Body of pancreas (tissue), 4 donors: ENCODE data around the gene NREP. TPM values are rescaled to one million over a fixed set of nuclear protein-coding genes. Genes with fewer than 3 reads are reported as not detected.

Experiments
- ATAC-seq: fragments of 150-250 bp; one replicate; pipeline ENCODE4 v1.9.1; 2016
- DNase-seq, 4 donors: peaks; one replicate each; pipeline ENCODE4 v3.0.0-alpha.2; 2019
- H3K27ac ChIP-seq, 4 donors: fragments of 200-600 bp; sonication (generic); 1 replicate in 3 of 4; 2 replicates in 1 of 4; pipeline versions ENCODE4 v1.5.1 to v1.6.1; 2016 to 2019; ENCODE audit warnings: mild to moderate bottlenecking in 1 of 4, mixed read lengths in 1 of 4, moderate library complexity in 1 of 4
- H3K27me3 ChIP-seq, 2 donors: fragments of 200-600 bp; sonication (generic); one replicate each; pipeline ENCODE4 v1.6.0; 2016; ENCODE audit warnings: mild to moderate bottlenecking in 1 of 2
- H3K36me3 ChIP-seq, 2 donors: fragments of 200-600 bp; sonication (generic); replicated peaks in 1 of 2; 2 replicates each; pipeline ENCODE4 v1.5.1; 2016; ENCODE audit warnings: low read depth in 2 of 2; ENCODE audit not compliant: insufficient read depth in 1 of 2
- H3K4me1 ChIP-seq: fragments of 200-600 bp; sonication (generic); one replicate; pipeline ENCODE4 v1.6.0; 2016
- H3K4me3 ChIP-seq, 2 donors: fragments of 200-600 bp; sonication (generic); 1 replicate in 1 of 2; 2 replicates in 1 of 2; pipeline ENCODE4 v1.5.1; 2016 to 2019
- H3K9me3 ChIP-seq, 3 donors: fragments of 200-600 bp; sonication (generic); 1 replicate in 2 of 3; 2 replicates in 1 of 3; pipeline ENCODE4 v1.5.1; 2016
- POLR2A ChIP-seq, 3 donors: fragments of 450-650 bp; IDR thresholded peaks; one replicate each; pipeline ENCODE4 v1.6.1; 2016; ENCODE audit warnings: antibody characterized with exemption in 3 of 3, mild to moderate bottlenecking in 2 of 3
- WGBS, 2 donors: methylation state at CpG; one replicate each; pipeline ENCODE4 v1.1.5; 2017; 5-methylcytosine and 5-hydroxymethylcytosine counted together
- intact Hi-C: fragments of 100-400 bp; cut with DNase I; formaldehyde crosslinking; loops from one replicate; pipeline ENCODE4 v1.15.1; 2023
- total RNA-seq, 2 donors: library from RNA; depleted of rRNA; stranded (reverse); fragments of >200 nt; gene quantifications; one replicate each; pipeline ENCODE4 v1.1.0, GENCODE V29; 2016
- TF ChIP-seq, protein P1 (sequence below), 7 experiments: fragments of 450-650 bp in 4 of 7; fragments of 200-600 bp in 3 of 7; sonication (generic) in 3 of 7; IDR thresholded peaks; one replicate each; pipeline ENCODE4 v1.5.1; 2016 to 2019; ENCODE audit warnings: antibody characterized with exemption in 7 of 7

The NREP gene
- total RNA-seq, 2 donors from 2014 or later = 4.4 to 5.3 TPM

DNA sequence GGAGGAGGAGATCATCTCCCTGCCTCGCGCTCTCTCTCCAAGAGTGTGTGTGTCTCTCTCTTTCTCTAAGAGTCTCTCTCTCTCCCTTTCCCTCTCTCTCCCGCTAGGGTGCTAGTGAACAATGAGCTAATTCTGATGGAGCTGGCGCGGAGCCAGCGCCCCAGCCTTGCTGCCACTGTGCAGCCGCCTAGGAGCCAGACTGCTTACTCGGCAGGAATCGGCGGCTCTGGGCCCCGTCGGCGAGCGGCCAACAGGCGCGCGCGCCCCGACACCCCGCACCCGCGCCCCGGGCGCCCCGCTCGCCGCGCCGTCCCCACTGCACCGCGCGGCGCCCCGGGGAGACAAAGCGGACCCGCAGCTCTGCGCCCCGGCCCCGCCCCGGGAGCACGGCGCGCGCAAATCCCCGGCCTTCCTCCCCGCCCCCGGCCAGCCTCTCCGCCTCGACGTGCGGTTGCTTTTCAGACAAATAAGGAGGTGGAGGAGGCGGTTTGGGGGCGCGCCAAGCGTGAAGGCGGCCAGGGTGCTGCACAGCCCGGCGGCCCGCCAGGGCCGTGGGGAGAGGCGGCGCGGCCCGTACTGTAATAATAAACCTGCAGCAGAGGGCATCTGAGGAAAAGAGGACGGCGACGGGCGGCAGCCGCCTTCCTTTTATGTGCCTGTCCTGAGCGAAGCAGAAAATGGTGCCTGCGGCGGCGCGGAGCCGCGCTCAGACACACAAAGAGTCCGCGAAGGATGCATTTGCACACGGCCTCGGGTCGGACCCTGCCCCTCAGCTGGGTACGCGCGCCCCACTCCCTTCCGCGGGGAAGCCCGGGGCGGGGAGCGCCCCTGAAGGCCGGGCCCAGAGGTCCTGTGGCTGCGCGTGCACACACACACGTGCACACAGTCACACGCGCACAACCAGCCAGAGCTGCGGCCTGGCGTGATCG, 625 bp upstream of the NREP start:
- TF ChIP-seq POLR2A (IDR thresholded peaks at IDR 0.05) = peak; percentile 14 to 72 (median 72)
- TF ChIP-seq, protein P1, sequence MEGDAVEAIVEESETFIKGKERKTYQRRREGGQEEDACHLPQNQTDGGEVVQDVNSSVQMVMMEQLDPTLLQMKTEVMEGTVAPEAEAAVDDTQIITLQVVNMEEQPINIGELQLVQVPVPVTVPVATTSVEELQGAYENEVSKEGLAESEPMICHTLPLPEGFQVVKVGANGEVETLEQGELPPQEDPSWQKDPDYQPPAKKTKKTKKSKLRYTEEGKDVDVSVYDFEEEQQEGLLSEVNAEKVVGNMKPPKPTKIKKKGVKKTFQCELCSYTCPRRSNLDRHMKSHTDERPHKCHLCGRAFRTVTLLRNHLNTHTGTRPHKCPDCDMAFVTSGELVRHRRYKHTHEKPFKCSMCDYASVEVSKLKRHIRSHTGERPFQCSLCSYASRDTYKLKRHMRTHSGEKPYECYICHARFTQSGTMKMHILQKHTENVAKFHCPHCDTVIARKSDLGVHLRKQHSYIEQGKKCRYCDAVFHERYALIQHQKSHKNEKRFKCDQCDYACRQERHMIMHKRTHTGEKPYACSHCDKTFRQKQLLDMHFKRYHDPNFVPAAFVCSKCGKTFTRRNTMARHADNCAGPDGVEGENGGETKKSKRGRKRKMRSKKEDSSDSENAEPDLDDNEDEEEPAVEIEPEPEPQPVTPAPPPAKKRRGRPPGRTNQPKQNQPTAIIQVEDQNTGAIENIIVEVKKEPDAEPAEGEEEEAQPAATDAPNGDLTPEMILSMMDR (IDR thresholded peaks at IDR 0.05) = peak in 6 of 7 experiments; percentile 24 to 90 (median 74)

DNA sequence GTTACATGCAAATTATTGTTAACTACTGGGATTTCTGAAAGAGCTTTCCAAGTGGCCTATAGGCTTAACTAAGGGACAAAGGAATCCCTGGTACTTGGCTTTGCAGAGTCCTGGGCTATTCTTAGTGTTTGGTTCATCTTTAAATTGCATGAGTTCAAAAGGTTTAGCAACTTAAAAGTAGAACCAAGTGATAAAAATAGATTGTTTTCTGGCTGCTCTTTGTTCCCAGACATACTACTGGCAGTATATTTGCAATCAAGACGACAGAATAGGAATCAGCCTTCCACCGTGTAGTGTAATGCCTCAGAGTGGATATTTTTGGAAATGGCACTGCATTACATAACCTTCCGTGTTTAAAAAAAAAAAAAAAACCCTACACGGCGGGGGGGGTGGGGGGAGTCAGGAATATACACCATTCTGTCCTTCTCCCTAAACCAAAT, 1.0 kb downstream of the NREP start:
- peaks cover 15% of the 10 kb centered on the region for H3K4me1 ChIP-seq
- WGBS, 2 donors = 0% methylated on average over 5 of the region's 5 CpGs
- no peak overlapping the region for H3K4me3 ChIP-seq
- intact Hi-C loops = no loop called here
- no peaks in the 10 kb centered on the region for H3K27me3 ChIP-seq
- no peak for DNase-seq
- H3K27ac ChIP-seq = peak overlapping the region in 2 of 4 donors; percentile 93 to 97
- ATAC-seq = no peak
- H3K36me3 ChIP-seq = no peaks in the 10 kb centered on the region
- no peaks in the 10 kb centered on the region for H3K9me3 ChIP-seq
- TF ChIP-seq, protein P1 (IDR thresholded peaks at IDR 0.05) = no peak
- no peak for TF ChIP-seq POLR2A (IDR thresholded peaks at IDR 0.05)

More for the DNA sequence above, 625 bp upstream of the NREP start:
- H3K27ac ChIP-seq = peak overlapping the region; percentile 88 to 97 (median 93)
- intact Hi-C loops = no loop called here
- WGBS, 2 donors = 0 to 1% methylated on average over 28 to 85 of the region's 98 CpGs
- peak overlapping the region; percentile 26 to 60 for H3K4me3 ChIP-seq
- no peaks in the 10 kb centered on the region for H3K9me3 ChIP-seq
- DNase-seq (peak; percentile 93 to 97 (median 94)), ATAC-seq (peak; percentile 90)
- peaks cover 19% of the 10 kb centered on the region for H3K4me1 ChIP-seq
- H3K27me3 ChIP-seq = no peaks in the 10 kb centered on the region
- no peaks in the 10 kb centered on the region for H3K36me3 ChIP-seq

DNA sequence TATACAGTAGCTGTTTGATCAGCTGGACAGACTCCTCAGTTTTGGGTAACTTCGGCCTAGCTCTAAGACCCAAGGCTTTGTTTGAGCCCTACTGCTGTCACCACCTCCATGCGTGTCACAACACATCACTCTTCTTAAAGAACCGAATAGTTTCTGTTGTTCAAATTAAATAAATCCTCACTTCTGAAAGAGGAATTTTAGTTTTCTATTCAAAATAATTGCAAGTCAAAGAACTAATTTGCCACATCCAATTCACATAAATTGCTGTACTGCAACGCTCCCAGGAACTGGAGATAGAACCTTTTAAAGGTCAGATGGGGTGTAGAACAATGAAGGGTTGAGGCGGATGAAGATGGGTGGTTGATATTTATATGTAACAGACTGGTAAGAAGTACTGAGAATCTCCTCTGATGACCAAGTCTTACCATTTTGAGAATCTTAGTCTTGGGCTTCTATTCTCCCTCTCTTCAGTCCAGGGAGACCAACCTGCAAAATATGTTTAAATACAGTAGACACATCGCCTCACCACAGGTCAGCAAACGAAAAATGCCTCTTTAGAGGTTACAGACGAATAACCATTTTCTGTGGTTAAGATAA, 1.6 kb downstream of the NREP start:
- intact Hi-C loops = no loop called here
- DNase-seq (no peak), ATAC-seq (no peak)
- Histone ChIP-seq H3K27me3 (no peaks in the 10 kb centered on the region), H3K36me3 (no peaks in the 10 kb centered on the region), H3K27ac (no peak overlapping the region), H3K4me3 (no peak overlapping the region), H3K9me3 (no peaks in the 10 kb centered on the region), H3K4me1 (peaks cover 15% of the 10 kb centered on the region)
- TF ChIP-seq, protein P1 (IDR thresholded peaks at IDR 0.05) = no peak
- TF ChIP-seq POLR2A (IDR thresholded peaks at IDR 0.05) = no peak
- 70 to 78% methylated on average over 8 of the region's 8 CpGs for WGBS, 2 donors

DNA sequence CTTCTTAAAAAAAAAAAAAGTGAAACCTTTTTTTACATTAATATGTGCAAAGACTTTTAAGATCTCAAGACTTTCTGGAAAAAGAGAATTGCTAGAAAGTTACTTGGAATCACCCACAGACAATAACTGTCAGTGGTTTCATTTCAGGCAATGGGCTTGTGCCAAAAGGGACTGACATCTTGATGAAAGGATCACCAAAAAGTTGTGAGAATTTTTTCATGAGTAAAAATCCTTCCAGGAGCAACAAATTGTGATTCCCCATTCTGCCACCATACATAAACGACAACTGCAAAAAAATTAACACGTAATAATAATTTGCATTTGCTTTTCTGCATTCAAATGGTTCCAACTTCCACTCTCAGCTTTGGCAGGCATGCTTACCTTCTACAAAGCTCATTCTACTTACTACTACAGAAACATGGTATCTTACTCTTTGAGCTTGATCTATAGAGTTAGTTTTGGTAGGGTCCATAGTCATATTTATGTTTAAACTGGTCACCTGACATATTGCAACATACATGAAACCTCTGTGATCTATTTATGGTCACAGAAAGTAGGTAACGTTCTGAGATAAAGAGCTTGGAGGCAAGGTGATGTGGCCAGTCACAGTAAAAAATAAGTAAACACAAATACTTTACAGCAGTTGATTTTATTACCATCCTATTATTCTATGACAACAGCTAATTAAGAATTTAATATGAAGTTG, 3.0 kb downstream of the NREP start:
- DNase-seq = no peak
- 71 to 74% methylated on average over 3 of the region's 3 CpGs for WGBS, 2 donors
- intact Hi-C loops = no loop called here
- no peaks in the 10 kb centered on the region for H3K27me3 ChIP-seq
- no peak for ATAC-seq
- no peak overlapping the region for H3K27ac ChIP-seq
- H3K9me3 ChIP-seq = no peaks in the 10 kb centered on the region
- H3K4me1 ChIP-seq = peaks cover 15% of the 10 kb centered on the region
- H3K36me3 ChIP-seq = no peaks in the 10 kb centered on the region
- TF ChIP-seq, protein P1 (IDR thresholded peaks at IDR 0.05) = no peak
- TF ChIP-seq POLR2A (IDR thresholded peaks at IDR 0.05) = no peak
- no peak overlapping the region for H3K4me3 ChIP-seq
